H54 (cell line): ENCODE data around the gene GMPR2.
"Not testable (repeated sequence)": the region's sequence is repeated elsewhere in the genome, so short reads cannot be mapped to it uniquely, and the experiment has no call there.

Experiments
- DNase-seq: peaks from one replicate; pipeline ENCODE4 v3.0.0; 2011; ENCODE audit warnings: low spot score, mixed read lengths; ENCODE audit not compliant: insufficient read length
- FAIRE-seq: peaks from 3 replicates; lab custom pipeline; 2011; peaks lifted over from hg19 to GRCh38; lab: Jason Lieb, UNC
- POLR2A ChIP-seq: IDR thresholded peaks from 2 replicates; pipeline ENCODE4 v1.6.1; 2011; ENCODE audit warnings: low read depth, mild to moderate bottlenecking, low read length

The GMPR2 gene

DNA sequence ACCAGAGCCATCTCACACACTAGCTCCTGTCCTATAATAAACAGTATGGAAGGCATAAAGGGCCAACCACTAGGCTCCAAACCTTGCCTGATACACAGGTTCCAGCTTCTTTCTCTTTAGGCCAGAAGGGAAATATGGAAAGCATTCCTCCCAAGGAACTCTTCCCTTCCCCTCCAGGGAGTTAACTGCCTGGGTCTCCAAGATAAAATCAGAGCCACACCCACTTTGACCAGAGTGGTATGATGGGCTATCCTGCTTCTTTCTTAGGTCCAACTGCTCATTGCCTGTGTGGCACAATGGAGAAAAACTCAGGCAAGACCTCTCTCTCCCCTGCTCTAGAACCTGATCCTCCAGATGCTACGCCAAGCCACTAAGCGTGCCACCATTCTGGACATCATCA is 25.1 kb upstream of the GMPR2 start:
- no peak for FAIRE-seq
- no peak for DNase-seq
- no peak for TF ChIP-seq POLR2A

- TF ChIP-seq POLR2A = no peak
- FAIRE-seq = no peak
- DNase-seq = no peak
These were observed 21.4 kb upstream of the GMPR2 start for GRCh38 chr14:24211311-24211710.

- peak; percentile 69 for TF ChIP-seq POLR2A
- FAIRE-seq (no peak), DNase-seq (peak; percentile 73)
These were observed 19.5 kb upstream of the GMPR2 start, which contains the start of gene CHMP4A for GRCh38 chr14:24212924-24213865. CHMP4A (minus strand) TSS chr14:24213488; CDS start chr14:24213439, 49 bp downstream.

DNA sequence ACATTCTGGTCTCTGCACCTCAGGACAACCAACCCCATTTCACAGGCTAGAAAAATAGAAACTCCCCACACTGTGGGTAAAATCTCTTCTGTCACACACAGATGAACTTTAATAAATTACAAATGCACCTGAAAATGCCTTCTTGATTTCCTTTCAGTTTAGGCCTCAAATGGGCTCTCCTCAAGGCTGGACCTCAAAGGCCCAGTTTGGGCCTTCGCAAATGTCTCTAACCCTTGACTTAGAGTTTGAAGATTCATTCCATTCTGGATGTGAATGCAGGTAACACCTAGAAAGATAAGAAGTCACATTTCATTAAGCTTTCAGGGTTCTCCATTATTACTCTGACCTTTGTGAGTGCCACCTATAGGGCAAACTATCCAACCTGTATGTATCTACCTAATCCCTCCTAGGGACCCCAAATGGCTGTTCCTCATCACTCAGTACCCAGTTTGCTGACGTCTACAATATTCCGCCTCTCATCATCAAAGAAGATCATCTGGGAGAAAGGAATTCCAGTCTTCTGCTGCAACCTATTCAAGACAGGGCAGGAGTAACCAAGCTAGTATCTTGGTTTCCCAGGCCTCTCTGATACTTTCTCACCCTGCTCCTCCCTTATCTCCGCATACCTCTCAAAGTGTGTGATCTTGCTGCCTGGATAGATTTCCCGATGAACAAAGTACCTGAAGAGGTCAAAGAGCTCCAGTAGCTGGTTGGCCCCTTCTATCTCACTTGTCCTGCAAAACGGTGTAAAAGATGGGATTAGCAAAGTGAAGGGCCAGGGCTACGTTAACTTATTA is 18.7 kb upstream of the GMPR2 start:
- FAIRE-seq (no peak), DNase-seq (no peak)
- no peak for TF ChIP-seq POLR2A

DNA sequence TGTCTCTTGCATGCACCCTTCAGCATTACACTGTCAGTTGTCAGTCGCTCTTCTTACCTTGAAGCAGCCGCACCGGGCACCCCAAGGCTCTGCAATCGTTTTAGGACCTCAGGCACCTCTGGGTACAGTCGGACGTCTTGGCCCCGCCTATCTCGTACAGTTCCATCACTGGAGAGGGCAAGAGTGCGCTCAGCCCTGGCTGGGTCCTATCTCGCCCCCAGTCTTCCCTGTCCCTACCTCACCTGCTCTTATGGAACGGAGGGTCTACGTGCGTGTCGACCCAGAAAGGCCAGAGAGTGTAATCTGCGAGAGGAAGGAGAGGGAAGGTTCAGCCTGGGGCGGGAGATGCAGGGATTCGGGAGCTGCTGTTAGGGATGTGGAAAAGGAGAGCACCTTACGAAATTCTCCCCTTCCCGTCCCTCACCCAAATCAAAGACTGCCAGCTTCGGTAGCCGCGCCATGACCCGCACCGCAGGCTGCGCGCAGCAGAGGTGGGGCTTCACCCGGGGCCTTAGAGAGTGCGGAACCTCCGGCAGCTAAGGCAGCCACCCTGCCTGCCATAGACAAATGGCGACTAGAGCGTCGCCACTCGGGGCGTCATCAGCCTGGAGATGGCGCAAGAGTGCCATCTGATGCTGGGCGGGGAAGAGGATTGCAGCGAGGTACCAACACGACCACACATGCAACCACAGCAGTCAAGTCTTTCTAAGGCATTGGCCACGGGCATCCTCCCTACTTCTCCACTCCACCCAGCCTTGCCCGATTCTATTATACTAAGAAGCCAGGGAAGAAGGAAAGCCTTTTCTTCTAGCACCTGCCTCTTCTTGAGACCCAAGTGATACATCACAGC is 17.0 kb upstream of the GMPR2 start, which contains the start of gene MDP1:
MDP1 (minus strand) TSS at position 572 of the 850 bp plus-strand sequence; CDS start at position 461, 111 bp downstream.
- no peak for DNase-seq
- FAIRE-seq = no peak
- TF ChIP-seq POLR2A = peak; percentile 46

DNA sequence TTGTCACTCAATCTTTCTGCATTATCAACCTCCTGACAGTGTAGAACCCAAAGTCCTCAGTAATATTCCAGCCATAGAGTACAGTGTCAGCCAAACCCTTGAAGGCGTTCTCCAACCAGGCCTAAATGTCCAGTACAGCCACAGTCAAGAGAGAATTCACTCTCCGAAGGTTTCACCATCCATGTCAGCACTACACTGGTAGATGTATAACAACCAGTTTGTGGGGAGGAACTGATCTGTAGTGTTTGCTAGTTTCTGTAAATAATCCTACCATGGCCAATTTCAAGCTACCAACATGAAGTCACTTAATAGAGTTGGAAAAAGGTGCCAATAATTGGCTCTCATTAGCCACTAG is 16.4 kb upstream of the GMPR2 start:
- no peak for DNase-seq
- FAIRE-seq = no peak
- no peak for TF ChIP-seq POLR2A

- not testable (repeated sequence) for FAIRE-seq
These were observed 15.9 kb upstream of the GMPR2 start for GRCh38 chr14:24216876-24217275.

GRCh38 chr14:24219080-24219479 is 13.6 kb upstream of the GMPR2 start:
- FAIRE-seq = no peak
- no peak for TF ChIP-seq POLR2A

More at GRCh38 chr14:24216876-24217275, 15.9 kb upstream of the GMPR2 start:
- not testable (repeated sequence) for DNase-seq

GRCh38 chr14:24219521-24219920 is 13.2 kb upstream of the GMPR2 start:
- TF ChIP-seq POLR2A = no peak
- no peak for FAIRE-seq

More at GRCh38 chr14:24219080-24219479, 13.6 kb upstream of the GMPR2 start:
- no peak for DNase-seq

DNA sequence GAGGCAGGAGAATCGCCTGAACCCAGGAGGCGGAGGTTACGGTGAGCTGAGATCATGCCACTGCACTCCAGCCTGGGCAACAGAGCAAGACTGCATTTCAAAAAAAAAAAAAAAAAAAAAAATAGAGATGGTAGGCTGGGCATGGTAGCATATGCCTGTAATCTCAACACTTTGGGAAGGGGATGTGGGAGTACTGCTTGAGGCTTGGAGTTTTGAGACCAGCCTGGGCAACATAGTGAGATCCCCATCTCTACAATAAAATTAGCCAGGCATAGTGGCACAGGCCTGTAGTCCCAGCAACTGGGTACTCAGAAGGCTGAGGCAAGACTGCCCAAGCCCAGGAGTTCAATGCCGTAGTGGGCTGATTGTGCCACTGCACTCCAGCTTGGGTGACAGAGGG is 9.7 kb upstream of the GMPR2 start:
- not testable (repeated sequence) for FAIRE-seq, DNase-seq

More at GRCh38 chr14:24219521-24219920, 13.2 kb upstream of the GMPR2 start:
- DNase-seq = no peak

DNA sequence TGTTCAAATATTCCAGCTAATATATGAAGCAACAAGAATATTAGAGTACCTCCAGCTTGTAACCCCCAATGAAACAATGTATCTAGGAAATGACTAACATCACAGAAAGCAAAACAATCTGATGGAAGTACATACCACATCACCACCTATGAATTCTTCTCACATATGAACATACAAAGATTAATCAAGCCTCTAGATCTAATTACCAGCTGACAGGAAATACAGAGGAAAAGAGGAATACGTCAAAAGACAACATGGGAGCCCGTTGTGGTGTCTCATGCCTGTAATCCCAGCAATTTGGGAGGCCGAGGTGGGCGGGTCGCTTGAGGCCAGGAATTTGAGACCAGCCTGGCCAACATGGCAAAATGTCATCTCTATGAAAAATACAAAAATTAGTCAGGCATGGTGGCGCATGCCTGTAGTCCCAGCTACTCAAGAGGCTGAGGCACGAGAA is 8.1 kb upstream of the GMPR2 start:
- DNase-seq (no peak), FAIRE-seq (no peak)
- TF ChIP-seq POLR2A = no peak

- FAIRE-seq = no peak
- DNase-seq = no peak
- TF ChIP-seq POLR2A = no peak
These were observed 6.3 kb upstream of the GMPR2 start for GRCh38 chr14:24226473-24226872.

DNA sequence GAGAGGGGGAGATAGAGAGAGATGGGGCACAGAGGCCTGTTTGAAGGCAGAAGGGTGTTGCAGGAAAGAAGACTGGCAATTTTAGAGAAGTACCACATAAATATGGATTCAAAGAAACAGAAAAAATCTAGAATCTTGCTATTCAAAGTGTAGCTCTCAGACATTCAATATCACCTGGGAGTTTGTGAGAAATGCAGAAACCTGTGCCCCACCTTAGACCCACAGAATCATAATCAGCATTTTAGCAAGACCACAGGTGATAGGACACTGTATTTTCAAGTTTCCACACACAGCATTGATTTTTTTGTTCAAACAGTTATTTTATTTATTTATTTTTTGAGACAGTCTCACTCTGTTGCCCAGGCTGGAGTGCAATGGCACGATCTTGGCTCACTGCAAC is 3.8 kb upstream of the GMPR2 start:
- no peak for TF ChIP-seq POLR2A
- DNase-seq (no peak), FAIRE-seq (no peak)
